ENCODE measurements around the gene MYH14.

MYH14 gene

GRCh38 chr19:50301607-50301971, 98.2 kb downstream of the MYH14 start:
- Histone ChIP-seq H3K27me3 (replicated peaks; ENCODE audit: control insufficient read depth, insufficient read depth, low read length) (no peaks in the 10 kb centered on the region), H3K4me3 (replicated peaks; ENCODE audit: low read depth, low read length) (no peak overlapping the region), H3K36me3 (ENCODE audit: control insufficient read depth, insufficient read depth, low read length) (no peaks in the 10 kb centered on the region)
- no peak for DNase-seq (ENCODE audit: extremely low read depth, insufficient read length)
- TF ChIP-seq CTCF (IDR thresholded peaks at IDR 0.05; ENCODE audit: insufficient read depth, low read length, poor library complexity, severe bottlenecking): no peak

- Histone ChIP-seq H3K4me3 (replicated peaks; ENCODE audit: low read depth, low read length) (no peak overlapping the region), H3K36me3 (ENCODE audit: control insufficient read depth, insufficient read depth, low read length) (no peaks in the 10 kb centered on the region), H3K27me3 (replicated peaks; ENCODE audit: control insufficient read depth, insufficient read depth, low read length) (no peaks in the 10 kb centered on the region)
- no peak for TF ChIP-seq CTCF (IDR thresholded peaks at IDR 0.05; ENCODE audit: insufficient read depth, low read length, poor library complexity, severe bottlenecking)
- no peak for DNase-seq (ENCODE audit: extremely low read depth, insufficient read length)
These were observed 100.1 kb downstream of the MYH14 start for GRCh38 chr19:50303558-50303957.

DNA sequence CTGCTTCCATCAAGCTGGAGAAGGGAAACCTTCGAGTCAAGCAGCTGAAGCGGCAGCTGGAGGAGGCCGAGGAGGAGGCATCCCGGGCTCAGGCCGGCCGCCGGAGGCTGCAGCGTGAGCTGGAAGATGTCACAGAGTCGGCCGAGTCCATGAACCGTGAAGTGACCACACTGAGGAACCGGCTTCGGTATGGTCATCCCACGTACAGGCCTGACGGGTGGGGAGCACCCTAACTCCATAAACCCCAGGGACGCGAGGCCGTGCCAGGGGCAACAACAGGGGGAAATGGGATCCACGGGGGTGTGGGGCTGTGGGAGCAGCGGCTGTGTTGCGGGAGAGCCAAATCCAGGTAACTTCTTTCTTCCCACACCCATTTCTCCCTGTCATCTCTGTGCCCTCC, 105.6 kb downstream of the MYH14 start:
- DNase-seq (ENCODE audit: extremely low read depth, insufficient read length): no peak

DNA sequence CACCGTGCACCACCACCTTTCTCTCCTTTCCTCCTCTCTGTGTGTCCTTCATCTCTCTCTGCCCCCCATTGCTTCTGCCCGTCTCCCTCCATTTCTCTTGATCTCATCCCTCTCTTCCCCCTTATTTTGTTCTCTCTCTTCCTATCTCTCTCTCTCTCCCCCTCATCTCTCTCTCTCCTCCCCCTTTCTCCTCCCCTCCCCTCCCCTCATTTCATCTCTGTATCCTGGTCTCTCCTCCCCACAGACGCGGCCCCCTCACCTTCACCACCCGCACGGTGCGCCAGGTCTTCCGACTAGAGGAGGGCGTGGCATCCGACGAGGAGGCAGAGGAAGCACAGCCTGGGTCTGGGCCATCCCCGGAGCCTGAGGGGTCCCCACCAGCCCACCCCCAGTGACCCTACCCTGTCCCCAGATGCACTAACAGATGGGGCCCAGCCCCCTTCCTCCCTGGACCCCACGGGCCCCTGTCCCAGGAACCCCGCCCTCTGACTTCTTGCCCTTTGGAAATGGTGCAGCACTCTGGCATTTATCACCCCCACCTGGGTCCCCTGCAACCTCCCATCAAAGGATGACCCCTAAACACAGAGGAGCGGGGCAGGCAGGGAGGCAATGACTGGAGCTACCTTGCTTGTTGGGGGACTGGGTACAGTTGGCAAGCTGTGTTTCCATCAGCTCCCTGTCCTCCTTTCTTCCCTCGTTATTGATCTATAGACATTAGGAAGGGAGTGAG, 106.1 kb downstream of the MYH14 start:
- Histone ChIP-seq H3K4me3 (replicated peaks; ENCODE audit: low read depth, low read length) (no peak overlapping the region), H3K27me3 (replicated peaks; ENCODE audit: control insufficient read depth, insufficient read depth, low read length) (peaks cover 2% of the 10 kb centered on the region; the same call in 1 of the 2 replicates), H3K36me3 (ENCODE audit: control insufficient read depth, insufficient read depth, low read length) (no peaks in the 10 kb centered on the region)
- no peak for DNase-seq (ENCODE audit: extremely low read depth, insufficient read length)
- no peak for TF ChIP-seq CTCF (IDR thresholded peaks at IDR 0.05; ENCODE audit: insufficient read depth, low read length, poor library complexity, severe bottlenecking)

More for the DNA sequence above, 105.6 kb downstream of the MYH14 start:
- H3K4me3 ChIP-seq (replicated peaks; ENCODE audit: low read depth, low read length): no peak overlapping the region
- H3K36me3 ChIP-seq (ENCODE audit: control insufficient read depth, insufficient read depth, low read length): no peaks in the 10 kb centered on the region
- TF ChIP-seq CTCF (IDR thresholded peaks at IDR 0.05; ENCODE audit: insufficient read depth, low read length, poor library complexity, severe bottlenecking): no peak
- H3K27me3 ChIP-seq (replicated peaks; ENCODE audit: control insufficient read depth, insufficient read depth, low read length): peaks cover 2% of the 10 kb centered on the region; the same call in 1 of the 2 replicates

DNA sequence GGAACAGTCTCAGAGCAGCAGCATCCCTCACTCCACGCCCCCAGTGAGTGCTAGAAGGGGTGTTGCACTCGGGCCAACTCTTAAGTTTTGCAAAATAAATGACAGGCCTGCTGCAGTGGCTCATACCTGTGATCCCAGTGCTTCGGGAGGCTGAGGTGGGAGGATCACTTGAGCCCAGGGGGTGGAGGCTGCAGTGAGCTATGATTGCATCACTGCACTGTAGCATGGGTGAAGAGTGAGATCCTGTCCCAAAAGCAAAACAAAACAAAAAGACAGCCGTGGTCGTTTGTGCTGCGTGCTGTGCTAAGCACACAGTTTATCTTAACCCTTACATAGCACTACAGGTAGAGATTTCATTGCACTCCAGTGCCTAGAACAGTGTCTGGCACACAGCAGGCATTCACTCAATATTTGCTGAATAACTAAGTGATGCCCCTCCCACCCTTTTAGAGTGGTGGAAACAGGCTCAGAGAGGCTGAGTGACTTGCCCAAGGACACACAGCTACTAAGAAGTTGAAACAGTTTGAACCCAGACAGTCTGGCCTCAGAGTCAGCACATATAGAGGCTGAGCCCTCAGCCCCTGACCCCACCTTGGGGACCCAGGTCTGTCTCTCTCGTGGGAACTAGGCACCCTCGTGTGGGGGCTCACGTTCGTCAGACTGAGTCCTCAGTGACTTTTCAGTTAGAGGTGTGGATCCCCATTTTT, 107.5 kb downstream of the MYH14 start:
- Histone ChIP-seq H3K27me3 (replicated peaks; ENCODE audit: control insufficient read depth, insufficient read depth, low read length) (peaks cover 5% of the 10 kb centered on the region), H3K4me3 (replicated peaks; ENCODE audit: low read depth, low read length) (no peak overlapping the region), H3K36me3 (ENCODE audit: control insufficient read depth, insufficient read depth, low read length) (no peaks in the 10 kb centered on the region)
- no peak for DNase-seq (ENCODE audit: extremely low read depth, insufficient read length)
- TF ChIP-seq CTCF (IDR thresholded peaks at IDR 0.05; ENCODE audit: insufficient read depth, low read length, poor library complexity, severe bottlenecking): no peak
